H9 (cell line): ENCODE results near the gene ANKRD49. TPM values are rescaled to one million over a fixed set of nuclear protein-coding genes. Genes with fewer than 3 reads are reported as not detected.

Experiments used
- DNase-seq: peaks from one replicate; pipeline ENCODE4 v3.0.0-alpha.2; 2017
- H2AFZ ChIP-seq: one replicate; pipeline ENCODE4 v1.6.1; 2013; ENCODE audit warnings: mild to moderate bottlenecking, low read length, control low read depth, moderate library complexity
- H2AK5ac ChIP-seq: 2 replicates; pipeline ENCODE4 v1.6.1; 2013; ENCODE audit warnings: low read length, control low read depth, mixed read lengths; ENCODE audit not compliant: insufficient read length
- H2BK120ac ChIP-seq: one replicate; pipeline ENCODE4 v1.6.1; 2013; ENCODE audit warnings: low read depth, mild to moderate bottlenecking, low read length, control low read depth, inconsistent platforms; ENCODE audit not compliant: poor library complexity, severe bottlenecking
- H2BK12ac ChIP-seq: 2 replicates; pipeline ENCODE4 v1.6.1; 2013; ENCODE audit warnings: low read length, control low read depth, mixed read lengths, low read depth; ENCODE audit not compliant: insufficient read length
- H2BK15ac ChIP-seq: 2 replicates; pipeline ENCODE4 v1.6.1; 2013; ENCODE audit warnings: low read depth, low read length, control low read depth
- H2BK20ac ChIP-seq: one replicate; pipeline ENCODE4 v1.6.1; 2013; ENCODE audit warnings: low read depth, mild to moderate bottlenecking, low read length, control low read depth, inconsistent platforms; ENCODE audit not compliant: poor library complexity, severe bottlenecking
- H2BK5ac ChIP-seq: 2 replicates; pipeline ENCODE4 v1.6.1; 2013; ENCODE audit warnings: low read length, control low read depth, mixed read lengths; ENCODE audit not compliant: insufficient read length
- H3K14ac ChIP-seq: 2 replicates; pipeline ENCODE4 v1.6.1; 2013; ENCODE audit warnings: low read length, control low read depth; ENCODE audit not compliant: insufficient read depth
- H3K18ac ChIP-seq: 2 replicates; pipeline ENCODE4 v1.6.1; 2013; ENCODE audit warnings: low read depth, mild to moderate bottlenecking, mixed read lengths, low read length, control low read depth; ENCODE audit not compliant: insufficient read length
- H3K23ac ChIP-seq: 2 replicates; pipeline ENCODE4 v1.6.1; 2013; ENCODE audit warnings: low read length, control low read depth, mixed read lengths, low read depth; ENCODE audit not compliant: insufficient read length
- H3K23me2 ChIP-seq: 2 replicates; pipeline ENCODE4 v1.6.1; 2013; ENCODE audit warnings: low read depth, mild to moderate bottlenecking, mixed read lengths, low read length, control low read depth; ENCODE audit not compliant: insufficient read length, poor library complexity, severe bottlenecking
- H3K27ac ChIP-seq: 2 replicates; pipeline ENCODE4 v1.5.1; 2013; ENCODE audit warnings: low read length, control low read depth, mixed read lengths, low read depth; ENCODE audit not compliant: insufficient read length
- H3K27me3 ChIP-seq: 2 replicates; pipeline ENCODE4 v1.6.1; 2013; ENCODE audit warnings: low read length, control low read depth, inconsistent platforms; ENCODE audit not compliant: insufficient read depth
- H3K4ac ChIP-seq: 2 replicates; pipeline ENCODE4 v1.6.1; 2013; ENCODE audit warnings: low read depth, mild to moderate bottlenecking, control low read depth, inconsistent platforms, low read length, moderate library complexity
- H3K4me1 ChIP-seq: 2 replicates; pipeline ENCODE4 v1.6.1; 2013; ENCODE audit warnings: low read length, control low read depth, inconsistent platforms; ENCODE audit not compliant: insufficient read depth
- H3K4me2 ChIP-seq: 2 replicates; pipeline ENCODE4 v1.6.1; 2013; ENCODE audit warnings: low read length, control low read depth, mixed read lengths; ENCODE audit not compliant: insufficient read length, insufficient read depth
- H3K56ac ChIP-seq: 2 replicates; pipeline ENCODE4 v1.6.1; 2013; ENCODE audit warnings: low read depth, mild to moderate bottlenecking, mixed read lengths, low read length, control low read depth; ENCODE audit not compliant: insufficient read length
- H3K79me1 ChIP-seq: 2 replicates; pipeline ENCODE4 v1.6.1; 2013; ENCODE audit warnings: low read depth, mild to moderate bottlenecking, moderate library complexity, low read length, control low read depth, inconsistent platforms; ENCODE audit not compliant: insufficient read depth, poor library complexity, severe bottlenecking
- H3K79me2 ChIP-seq: 2 replicates; pipeline ENCODE4 v1.6.1; 2013; ENCODE audit warnings: low read length, control low read depth, inconsistent platforms; ENCODE audit not compliant: insufficient read depth
- H3K9ac ChIP-seq: 2 replicates; pipeline ENCODE4 v1.6.1; 2013; ENCODE audit warnings: low read length, control low read depth, mixed read lengths; ENCODE audit not compliant: insufficient read length; ENCODE audit errors: extremely low read depth
- H3K9me3 ChIP-seq: one replicate; pipeline ENCODE4 v1.6.1; 2013; ENCODE audit warnings: low read depth, low read length, inconsistent platforms; ENCODE audit not compliant: control insufficient read depth
- H3T11ph ChIP-seq: one replicate; pipeline ENCODE4 v1.6.1; 2013; ENCODE audit warnings: mild to moderate bottlenecking, low read length, control low read depth, inconsistent platforms
- H4K20me1 ChIP-seq: one replicate; pipeline ENCODE4 v1.6.1; 2013; ENCODE audit not compliant: control insufficient read depth, insufficient read length, insufficient read depth
- H4K5ac ChIP-seq: 2 replicates; pipeline ENCODE4 v1.6.1; 2013; ENCODE audit warnings: low read depth, mild to moderate bottlenecking, mixed read lengths, low read length, control low read depth; ENCODE audit not compliant: insufficient read length
- H4K8ac ChIP-seq: replicated peaks from 2 replicates; pipeline ENCODE4 v1.6.1; 2013; ENCODE audit warnings: low read length, control low read depth, mixed read lengths, low read depth; ENCODE audit not compliant: insufficient read length
- H4K91ac ChIP-seq: 2 replicates; pipeline ENCODE4 v1.6.1; 2013; ENCODE audit warnings: low read depth, mild to moderate bottlenecking, moderate library complexity, mixed read lengths, low read length, control low read depth; ENCODE audit not compliant: insufficient read length
- H3K27ac Mint-ChIP-seq, 3 experiments: 2 replicates in 2 of 3; 3 replicates in 1 of 3; pipeline ENCODE4 v1.8.0; 2020 to 2021; ENCODE audit warnings: mixed read lengths in 3 of 3, mild to moderate bottlenecking in 1 of 3, moderate library complexity in 1 of 3
- H3K27me3 Mint-ChIP-seq: 2 replicates; pipeline ENCODE4 v1.8.0; 2021; ENCODE audit warnings: low read depth, mild to moderate bottlenecking, moderate library complexity, mixed read lengths
- H3K36me3 Mint-ChIP-seq, 3 experiments: 2 replicates in 2 of 3; 3 replicates in 1 of 3; pipeline ENCODE4 v1.8.0; 2020 to 2021; ENCODE audit warnings: low read depth in 3 of 3, mixed read lengths in 3 of 3; ENCODE audit not compliant: insufficient read depth in 1 of 3
- H3K4me1 Mint-ChIP-seq, 2 experiments: 2 replicates each; pipeline ENCODE4 v1.8.0; 2020; ENCODE audit warnings: mixed read lengths in 2 of 2
- H3K4me3 Mint-ChIP-seq, 2 experiments: 2 replicates in 1 of 2; 3 replicates in 1 of 2; pipeline ENCODE4 v1.8.0; 2020 to 2021; ENCODE audit warnings: mild to moderate bottlenecking in 2 of 2, mixed read lengths in 2 of 2, moderate library complexity in 1 of 2
- H3K9me3 Mint-ChIP-seq, 2 experiments: 2 replicates in 1 of 2; 3 replicates in 1 of 2; pipeline ENCODE4 v1.8.0; 2020; ENCODE audit warnings: mild to moderate bottlenecking in 2 of 2, mixed read lengths in 2 of 2, moderate library complexity in 1 of 2
- total RNA-seq: library from RNA; stranded (reverse); gene quantifications from 2 replicates; pipeline ENCODE4 v1.2.1, GENCODE V29; 2021
- TF ChIP-seq, protein P1 (sequence below): fragments of 200-600 bp; sonication (generic); conservative IDR thresholded peaks from 3 replicates; pipeline ENCODE4 v1.8.0; 2021; ENCODE audit warnings: antibody characterized with exemption, mild to moderate bottlenecking

Gene ANKRD49
- total RNA-seq, 1 experiment from 2014 or later: 13.8 TPM

DNA sequence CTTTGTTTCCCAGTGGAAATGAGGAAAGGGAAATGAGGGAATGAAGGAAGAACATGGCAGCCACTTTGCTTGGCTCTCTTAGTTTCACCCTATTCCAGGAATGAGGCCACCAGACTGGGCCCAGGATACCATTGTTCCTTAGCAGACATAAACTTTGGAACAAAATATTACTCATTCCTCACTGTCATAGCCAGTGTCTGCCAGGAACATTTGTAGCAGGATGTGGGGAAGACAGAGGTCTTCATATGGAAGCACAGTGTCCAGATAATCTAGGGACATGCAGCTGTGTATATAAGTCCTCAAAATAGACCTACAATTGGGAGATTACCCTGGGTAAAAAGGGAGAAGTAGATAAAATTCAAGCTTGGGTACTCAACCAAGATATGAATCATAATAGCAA lies 34.8 kb downstream of the ANKRD49 start:
- Histone ChIP-seq H3K9me3 (no peaks in the 10 kb centered on the region), H3K9ac (no peak overlapping the region), H4K8ac (no peak overlapping the region), H3K23me2 (no peaks in the 10 kb centered on the region), H3K56ac (no peak overlapping the region), H3K27me3 (no peaks in the 10 kb centered on the region), H3K4ac (no peak overlapping the region), H3K79me2 (no peaks in the 10 kb centered on the region), H2BK5ac (no peak overlapping the region), H3K27ac (no peak overlapping the region), H2BK12ac (no peak overlapping the region), H2AK5ac (no peak overlapping the region), H2BK20ac (no peak overlapping the region), H2BK120ac (no peak overlapping the region), H3K18ac (no peak overlapping the region), H4K20me1 (no peaks in the 10 kb centered on the region), H3K23ac (no peak overlapping the region), H3K79me1 (no peaks in the 10 kb centered on the region), H3T11ph (no peak overlapping the region), H4K5ac (no peak overlapping the region), H2AFZ (no peak overlapping the region), H2BK15ac (no peak overlapping the region), H3K4me1 (no peaks in the 10 kb centered on the region), H3K4me2 (no peak overlapping the region), H3K14ac (no peak overlapping the region), H4K91ac (no peak overlapping the region)
- H3K4me1 Mint-ChIP-seq: peaks cover 0 to 3% of the 10 kb centered on the region in 2 experiments; a peak in 2 of 4 replicates
- DNase-seq: no peak
- H3K9me3 Mint-ChIP-seq: no peaks in the 10 kb centered on the region
- TF ChIP-seq, protein P1, sequence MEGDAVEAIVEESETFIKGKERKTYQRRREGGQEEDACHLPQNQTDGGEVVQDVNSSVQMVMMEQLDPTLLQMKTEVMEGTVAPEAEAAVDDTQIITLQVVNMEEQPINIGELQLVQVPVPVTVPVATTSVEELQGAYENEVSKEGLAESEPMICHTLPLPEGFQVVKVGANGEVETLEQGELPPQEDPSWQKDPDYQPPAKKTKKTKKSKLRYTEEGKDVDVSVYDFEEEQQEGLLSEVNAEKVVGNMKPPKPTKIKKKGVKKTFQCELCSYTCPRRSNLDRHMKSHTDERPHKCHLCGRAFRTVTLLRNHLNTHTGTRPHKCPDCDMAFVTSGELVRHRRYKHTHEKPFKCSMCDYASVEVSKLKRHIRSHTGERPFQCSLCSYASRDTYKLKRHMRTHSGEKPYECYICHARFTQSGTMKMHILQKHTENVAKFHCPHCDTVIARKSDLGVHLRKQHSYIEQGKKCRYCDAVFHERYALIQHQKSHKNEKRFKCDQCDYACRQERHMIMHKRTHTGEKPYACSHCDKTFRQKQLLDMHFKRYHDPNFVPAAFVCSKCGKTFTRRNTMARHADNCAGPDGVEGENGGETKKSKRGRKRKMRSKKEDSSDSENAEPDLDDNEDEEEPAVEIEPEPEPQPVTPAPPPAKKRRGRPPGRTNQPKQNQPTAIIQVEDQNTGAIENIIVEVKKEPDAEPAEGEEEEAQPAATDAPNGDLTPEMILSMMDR: no peak
- no peak overlapping the region for H3K4me3 Mint-ChIP-seq
- peaks cover 23% of the 10 kb centered on the region for H3K27me3 Mint-ChIP-seq
- H3K27ac Mint-ChIP-seq: no peak overlapping the region
- no peaks in the 10 kb centered on the region for H3K36me3 Mint-ChIP-seq
